GM23338 (cell line): ENCODE results near the gene SH3BGR. TPM values are rescaled to one million over a fixed set of nuclear protein-coding genes. Genes with fewer than 3 reads are reported as not detected.

Experiments
- ATAC-seq: fragments of 200-7000 bp; cut with Tn5 transposase; 3 replicates; pipeline ENCODE4 v1.9.1; 2020
- DNase-seq: peaks from one replicate; pipeline ENCODE4 v3.0.0-alpha.2; 2015; ENCODE audit warnings: low spot score
- H2AFZ ChIP-seq: fragments of 200-600 bp; sonication (generic); 2 replicates; pipeline ENCODE4 v1.8.0; 2016; ENCODE audit warnings: antibody characterized with exemption, mild to moderate bottlenecking, moderate library complexity
- H3F3A ChIP-seq: fragments of 200-600 bp; sonication (generic); replicated peaks from 2 replicates; pipeline ENCODE4 v1.8.0; 2017; ENCODE audit warnings: antibody characterized with exemption, mixed run types, low read depth
- H3K27ac ChIP-seq: fragments of 200-600 bp; sonication (generic); 2 replicates; pipeline ENCODE4 v1.6.1; 2016; ENCODE audit warnings: low read depth
- H3K27me3 ChIP-seq: fragments of 200-600 bp; sonication (generic); 2 replicates; pipeline ENCODE4 v1.8.0; 2016; ENCODE audit warnings: mild to moderate bottlenecking, mixed run types, moderate library complexity; ENCODE audit not compliant: insufficient read depth
- H3K36me3 ChIP-seq: fragments of 200-600 bp; sonication (generic); 2 replicates; pipeline ENCODE4 v1.8.0; 2016; ENCODE audit warnings: mild to moderate bottlenecking; ENCODE audit not compliant: insufficient read depth
- H3K4me1 ChIP-seq: fragments of 200-600 bp; sonication (generic); 2 replicates; pipeline ENCODE4 v1.8.0; 2016; ENCODE audit warnings: mild to moderate bottlenecking, moderate library complexity; ENCODE audit not compliant: insufficient read depth
- H3K4me2 ChIP-seq: fragments of 200-600 bp; sonication (generic); 2 replicates; pipeline ENCODE4 v1.7.1; 2017; ENCODE audit warnings: mixed run types
- H3K4me3 ChIP-seq: fragments of 200-600 bp; sonication (generic); 2 replicates; pipeline ENCODE4 v1.6.1; 2016; ENCODE audit warnings: mixed run types
- H3K79me2 ChIP-seq: fragments of 200-600 bp; sonication (generic); replicated peaks from 2 replicates; pipeline ENCODE4 v1.8.0; 2017; ENCODE audit warnings: mild to moderate bottlenecking; ENCODE audit not compliant: insufficient read depth
- H3K9me2 ChIP-seq: fragments of 200-600 bp; sonication (generic); 2 replicates; pipeline ENCODE4 v1.8.0; 2017; ENCODE audit not compliant: insufficient read depth
- H4K20me1 ChIP-seq: fragments of 200-600 bp; sonication (generic); replicated peaks from 2 replicates; pipeline ENCODE4 v1.8.0; 2017; ENCODE audit warnings: mild to moderate bottlenecking; ENCODE audit not compliant: insufficient read depth
- H3K27ac Mint-ChIP-seq: 2 replicates; pipeline ENCODE4 v1.8.0; 2020; ENCODE audit warnings: inconsistent platforms, mild to moderate bottlenecking, moderate library complexity, mixed read lengths
- H3K27me3 Mint-ChIP-seq: 3 replicates; pipeline ENCODE4 v1.8.0; 2022; ENCODE audit warnings: low read depth, mild to moderate bottlenecking, moderate library complexity, mixed read lengths, inconsistent platforms; ENCODE audit not compliant: insufficient read depth, poor library complexity
- H3K36me3 Mint-ChIP-seq: 3 replicates; pipeline ENCODE4 v1.8.0; 2021; ENCODE audit warnings: low read depth, mild to moderate bottlenecking, inconsistent platforms, moderate library complexity, mixed read lengths
- H3K4me1 Mint-ChIP-seq: 3 replicates; pipeline ENCODE4 v1.8.0; 2020; ENCODE audit warnings: mild to moderate bottlenecking, inconsistent platforms, mixed read lengths
- H3K4me3 Mint-ChIP-seq: 3 replicates; pipeline ENCODE4 v1.8.0; 2021; ENCODE audit warnings: moderate library complexity, mild to moderate bottlenecking, inconsistent platforms, mixed read lengths
- H3K9me3 Mint-ChIP-seq: 3 replicates; pipeline ENCODE4 v1.8.0; 2020; ENCODE audit warnings: moderate library complexity, mild to moderate bottlenecking, inconsistent platforms, mixed read lengths
- CREB1 ChIP-seq: fragments of 250-450 bp; sonication (Bioruptor Pico); IDR thresholded peaks from 2 replicates; pipeline ENCODE4 v1.5.0; 2020; ENCODE audit warnings: low read depth, mild to moderate bottlenecking, moderate library complexity
- CTCF ChIP-seq, 2 experiments: fragments of 200-600 bp in 1 of 2; sonication (generic) in 1 of 2; conservative IDR thresholded peaks; 2 replicates each; pipeline versions ENCODE4 v1.5.1 to v1.6.1; 2016 to 2017; ENCODE audit warnings: antibody characterized with exemption in 2 of 2, low read depth in 2 of 2, mild to moderate bottlenecking in 2 of 2, moderate library complexity in 1 of 2
- ETS1 ChIP-seq: IDR thresholded peaks from 2 replicates; pipeline ENCODE4 v1.6.1; 2016; ENCODE audit warnings: antibody characterized with exemption
- EZH2 ChIP-seq: fragments of 200-600 bp; sonication (generic); IDR thresholded peaks from one replicate; pipeline ENCODE4 v1.8.0; 2017; ENCODE audit warnings: antibody characterized with exemption, mild to moderate bottlenecking, low read depth; ENCODE audit not compliant: unreplicated experiment
- EZH2phosphoT487 ChIP-seq: fragments of 200-600 bp; sonication (generic); IDR thresholded peaks from one replicate; pipeline ENCODE4 v1.8.1; 2018; ENCODE audit warnings: antibody characterized with exemption; ENCODE audit not compliant: unreplicated experiment
- JUNB ChIP-seq: IDR thresholded peaks from one replicate; pipeline ENCODE4 v1.6.1; 2016; ENCODE audit warnings: antibody characterized with exemption; ENCODE audit not compliant: unreplicated experiment
- NANOG ChIP-seq: IDR thresholded peaks from 2 replicates; pipeline ENCODE4 v1.6.1; 2016; ENCODE audit warnings: antibody characterized with exemption, borderline replicate concordance
- POLR2AphosphoS5 ChIP-seq: IDR thresholded peaks from 2 replicates; pipeline ENCODE4 v1.6.1; 2016; ENCODE audit warnings: antibody characterized with exemption, low read depth
- REST ChIP-seq: IDR thresholded peaks from one replicate; pipeline ENCODE4 v1.6.1; 2018; ENCODE audit warnings: antibody characterized with exemption; ENCODE audit not compliant: unreplicated experiment
- STAT1 ChIP-seq: IDR thresholded peaks from one replicate; pipeline ENCODE4 v1.6.1; 2016; ENCODE audit warnings: antibody characterized with exemption; ENCODE audit not compliant: unreplicated experiment
- ZNF114 ChIP-seq: fragments of 250-450 bp; sonication (Bioruptor Pico); IDR thresholded peaks from 2 replicates; pipeline ENCODE4 v1.5.0; 2020; ENCODE audit warnings: mild to moderate bottlenecking, moderate library complexity
- ZNF331 ChIP-seq: fragments of 250-450 bp; sonication (Bioruptor Pico); IDR thresholded peaks from 2 replicates; pipeline ENCODE4 v1.5.0; 2020; ENCODE audit warnings: low read depth, mild to moderate bottlenecking, moderate library complexity
- ZNF462 ChIP-seq: fragments of 250-450 bp; sonication (Bioruptor Pico); IDR thresholded peaks from 2 replicates; pipeline ENCODE4 v1.5.0; 2020; ENCODE audit warnings: mild to moderate bottlenecking, moderate library complexity
- polyA plus RNA-seq: library from polyadenylated mRNA; unstranded; fragments of >200 nt; fragmentation: Nextera tagmentation; extraction: Ambion mirVana; gene quantifications from 2 replicates; pipeline ENCODE4 v1.2.1, GENCODE V29; 2016
- total RNA-seq: library from RNA; depleted of rRNA; stranded (reverse); fragments of >200 nt; shearing (Covaris generic); gene quantifications from 2 replicates; pipeline ENCODE4 v1.2.3, GENCODE V29; 2014

Gene SH3BGR
- total and polyA plus RNA-seq, 2 experiments from 2014 or later = 5.9 to 18.9 TPM

GRCh38 chr21:39525129-39525528 is 73.4 kb downstream of the SH3BGR start:
- Mint-ChIP-seq H3K9me3 (peaks cover 14% of the 10 kb centered on the region; the same call in 2 of the 3 replicates), H3K4me1 (peaks cover 18% of the 10 kb centered on the region), H3K27me3 (peaks cover 2% of the 10 kb centered on the region), H3K36me3 (peaks cover 40% of the 10 kb centered on the region), H3K4me3 (no peak overlapping the region), H3K27ac (no peak overlapping the region)
- Histone ChIP-seq H3K36me3 (no peaks in the 10 kb centered on the region; the same call in 1 of the 2 replicates), H3K79me2 (no peaks in the 10 kb centered on the region), H3K4me1 (no peaks in the 10 kb centered on the region), H4K20me1 (no peaks in the 10 kb centered on the region), H3K9me2 (peaks cover 32% of the 10 kb centered on the region), H3F3A (no peaks in the 10 kb centered on the region), H3K4me2 (no peak overlapping the region), H2AFZ (no peak overlapping the region), H3K27ac (no peak overlapping the region), H3K4me3 (no peak overlapping the region), H3K27me3 (no peaks in the 10 kb centered on the region)
- no peak for DNase-seq
- TF ChIP-seq REST (no peak), CTCF (conservative IDR thresholded peaks at IDR 0.05; ENCODE audit: low read depth in 2 of 2) (no peak), EZH2 (no peak), ZNF462 (CRISPR knock-in tag) (no peak), POLR2AphosphoS5 (no peak), JUNB (no peak), EZH2phosphoT487 (no peak), NANOG (no peak), ZNF331 (CRISPR knock-in tag) (no peak), ZNF114 (CRISPR knock-in tag) (no peak), ETS1 (no peak), CREB1 (CRISPR knock-in tag) (no peak), STAT1 (no peak)
- ATAC-seq = no peak
